ENCODE measurements around the gene NAALADL1. TPM values are rescaled to one million over a fixed set of nuclear protein-coding genes. Genes with fewer than 3 reads are reported as not detected.

The NAALADL1 gene
- total RNA-seq (2014; rRNA removed; shearing (Covaris generic)) = not detected in 2 replicates

GRCh38 chr11:65058419-65059054, at the start of gene NAALADL1:
TSS of gene NAALADL1 (minus strand) at chr11:65058553. CDS start at chr11:65058521, 32 bp downstream.

GRCh38 chr11:65095974-65096806, 37.8 kb upstream of the NAALADL1 start, which contains the start of gene VPS51:
TSS of gene VPS51 (plus strand) at chr11:65096214. CDS start at chr11:65096251, 37 bp downstream.

GRCh38 chr11:65083834-65084597, 25.7 kb upstream of the NAALADL1 start, which contains the start of the genes CDCA5 and ZFPL1:
TSS of gene CDCA5 (minus strand) at chr11:65084040. CDS start at chr11:65083978, 62 bp downstream.
TSS of gene ZFPL1 (plus strand) at chr11:65084222. CDS start at chr11:65084699, 477 bp downstream.

GRCh38 chr11:65040847-65041622, 17.3 kb downstream of the NAALADL1 start, which contains the start of gene SAC3D1:
TSS of gene SAC3D1 (plus strand) at chr11:65041210. CDS start at chr11:65041293, 83 bp downstream.

GRCh38 chr11:65027213-65028067, 30.9 kb downstream of the NAALADL1 start, which contains the start of gene SNX15:
TSS of gene SNX15 (plus strand) at chr11:65027439. CDS start at chr11:65027538, 99 bp downstream.

GRCh38 chr11:65013888-65014725, 44.2 kb downstream of the NAALADL1 start, which contains the start of gene ARL2:
TSS of gene ARL2 (plus strand) at chr11:65014160. CDS start at chr11:65014208, 48 bp downstream.

GRCh38 chr11:64996710-64997380, 61.5 kb downstream of the NAALADL1 start, which contains the start of gene BATF2:
TSS of gene BATF2 (minus strand) at chr11:64996971. CDS start at chr11:64996914, 57 bp downstream.

Small RNAs within 50 kb of the gene (small RNA-seq; reads per million reads assigned to genes)
- gene MIR6879 = not detected
- not detected for gene SNX15

Other genes starting within 250 kb of the NAALADL1 start
- gene MEN1, start 248.0 kb downstream of the NAALADL1 start, total RNA-seq (2014; rRNA removed; shearing (Covaris generic)) = 21.1 and 22.3 TPM in 2 replicates
- 0.29 and 0.57 TPM in 2 replicates for gene CDC42BPG, start 213.9 kb downstream of the NAALADL1 start, total RNA-seq (2014; rRNA removed; shearing (Covaris generic))
- gene EHD1, start 179.9 kb downstream of the NAALADL1 start, total RNA-seq (2014; rRNA removed; shearing (Covaris generic)) = 86.6 and 93.6 TPM in 2 replicates
- 19.0 and 19.6 TPM in 2 replicates for gene ATG2A, start 141.3 kb downstream of the NAALADL1 start, total RNA-seq (2014; rRNA removed; shearing (Covaris generic))
- gene PPP2R5B, start 133.9 kb downstream of the NAALADL1 start, total RNA-seq (2014; rRNA removed; shearing (Covaris generic)) = 10.2 and 10.6 TPM in 2 replicates
- not detected in 2 replicates for gene GPHA2, start 122.7 kb downstream of the NAALADL1 start, total RNA-seq (2014; rRNA removed; shearing (Covaris generic))
- gene MAJIN, start 86.4 kb downstream of the NAALADL1 start, total RNA-seq (2014; rRNA removed; shearing (Covaris generic)) = not detected in 2 replicates
- gene BATF2, start 61.6 kb downstream of the NAALADL1 start, total RNA-seq (2014; rRNA removed; shearing (Covaris generic)) = 1.3 TPM in 2 replicates
- gene ARL2, start 44.4 kb downstream of the NAALADL1 start, total RNA-seq (2014; rRNA removed; shearing (Covaris generic)) = 235 and 274 TPM in 2 replicates
- gene SNX15, start 31.1 kb downstream of the NAALADL1 start, total RNA-seq (2014; rRNA removed; shearing (Covaris generic)) = 16.9 and 18.6 TPM in 2 replicates
- gene SAC3D1, start 17.3 kb downstream of the NAALADL1 start, total RNA-seq (2014; rRNA removed; shearing (Covaris generic)) = 21.5 and 22.5 TPM in 2 replicates
- 56.8 and 61.9 TPM in 2 replicates for gene CDCA5, start 25.5 kb upstream of the NAALADL1 start, total RNA-seq (2014; rRNA removed; shearing (Covaris generic))
- gene ZFPL1, start 25.7 kb upstream of the NAALADL1 start, total RNA-seq (2014; rRNA removed; shearing (Covaris generic)) = 58.4 and 65.3 TPM in 2 replicates
- 184 and 252 TPM in 2 replicates for gene VPS51, start 37.7 kb upstream of the NAALADL1 start, total RNA-seq (2014; rRNA removed; shearing (Covaris generic))
- gene TM7SF2, start 53.3 kb upstream of the NAALADL1 start, total RNA-seq (2014; rRNA removed; shearing (Covaris generic)) = 13.3 and 20.5 TPM in 2 replicates
- gene ZNHIT2, start 59.1 kb upstream of the NAALADL1 start, total RNA-seq (2014; rRNA removed; shearing (Covaris generic)) = 42.7 and 50.7 TPM in 2 replicates
- gene FAU, start 63.6 kb upstream of the NAALADL1 start, total RNA-seq (2014; rRNA removed; shearing (Covaris generic)) = 892 and 982 TPM in 2 replicates
- 96.8 and 105 TPM in 2 replicates for gene MRPL49, start 63.8 kb upstream of the NAALADL1 start, total RNA-seq (2014; rRNA removed; shearing (Covaris generic))
- 11.6 and 14.1 TPM in 2 replicates for gene SYVN1, start 76.0 kb upstream of the NAALADL1 start, total RNA-seq (2014; rRNA removed; shearing (Covaris generic))
- not detected in 2 replicates for gene SPDYC, start 111.7 kb upstream of the NAALADL1 start, total RNA-seq (2014; rRNA removed; shearing (Covaris generic))
- gene CAPN1, start 123.4 kb upstream of the NAALADL1 start, total RNA-seq (2014; rRNA removed; shearing (Covaris generic)) = 65.5 and 67.5 TPM in 2 replicates
- 22.3 and 24.3 TPM in 2 replicates for gene POLA2, start 203.4 kb upstream of the NAALADL1 start, total RNA-seq (2014; rRNA removed; shearing (Covaris generic))